K562 (cell line): ENCODE results near the gene PPFIA3. TPM values are rescaled to one million over a fixed set of nuclear protein-coding genes. Genes with fewer than 3 reads are reported as not detected.
A peak's percentile ranks its signal among the peaks of the same experiment; 100 is the strongest.

Source experiments
- CREB1 ChIP-seq, 2 experiments: sonication (generic) in 1 of 2; formaldehyde crosslinking in 1 of 2; IDR thresholded peaks; 2 replicates each; pipeline versions ENCODE4 v1.6.1 to v1.8.0; 2012 to 2022; ENCODE audit warnings: inconsistent platforms in 1 of 2, mild to moderate bottlenecking in 1 of 2, missing genetic modification reagents in 1 of 2, moderate library complexity in 1 of 2
- EP400 ChIP-seq: fragments of 450-650 bp; IDR thresholded peaks from 2 replicates; pipeline ENCODE4 v1.6.1; 2017; ENCODE audit warnings: antibody characterized with exemption, mild to moderate bottlenecking, moderate library complexity
- FOXM1 ChIP-seq, 2 experiments: fragments of 450-650 bp in 1 of 2; sonication (generic) in 1 of 2; formaldehyde crosslinking in 1 of 2; IDR thresholded peaks; 2 replicates each; pipeline versions ENCODE4 v1.6.1 to v1.9.0; 2017 to 2022; ENCODE audit warnings: low read depth in 2 of 2, mild to moderate bottlenecking in 2 of 2, missing genetic modification reagents in 1 of 2, moderate library complexity in 1 of 2
- HMG20B ChIP-seq: fragments of 250-450 bp; sonication (Bioruptor Pico); IDR thresholded peaks from 2 replicates; pipeline ENCODE4 v1.5.0; 2021; ENCODE audit warnings: mild to moderate bottlenecking
- KLF13 ChIP-seq: fragments of 450-650 bp; IDR thresholded peaks from 2 replicates; pipeline ENCODE4 v1.6.1; 2016; ENCODE audit warnings: missing genetic modification characterization, low read depth, mild to moderate bottlenecking, missing compliant biosample characterization, moderate library complexity, borderline replicate concordance
- MAFG ChIP-seq: fragments of 450-650 bp; conservative IDR thresholded peaks from 2 replicates; pipeline ENCODE4 v1.6.1; 2016; ENCODE audit warnings: missing genetic modification characterization, missing compliant biosample characterization
- POLR2B ChIP-seq: fragments of 450-650 bp; IDR thresholded peaks from 2 replicates; pipeline ENCODE4 v1.6.1; 2018; ENCODE audit warnings: low read depth; ENCODE audit not compliant: partially characterized antibody
- SMAD4 ChIP-seq: fragments of 250-450 bp; sonication (Bioruptor Pico); conservative IDR thresholded peaks from 2 replicates; pipeline ENCODE4 v1.8.0; 2021; ENCODE audit warnings: inconsistent platforms, mild to moderate bottlenecking, moderate library complexity
- ZNF408 ChIP-seq: fragments of 250-450 bp; sonication (Bioruptor Pico); IDR thresholded peaks from 2 replicates; pipeline ENCODE4 v1.4.0; 2020; ENCODE audit warnings: low read depth, mild to moderate bottlenecking, moderate library complexity
- ZNF830 ChIP-seq: fragments of 250-450 bp; sonication (Bioruptor Pico); IDR thresholded peaks from 2 replicates; pipeline ENCODE4 v1.5.0; 2021; ENCODE audit warnings: mild to moderate bottlenecking
- polyA plus RNA-seq, 8 experiments: library from polyadenylated mRNA; depleted of rRNA in 4 of 8; stranded (reverse) in 5 of 8; unstranded in 3 of 8; fragments of >200 nt; fragmentation: Nextera tagmentation in 2 of 8; fragmentation: Illumina TruSeq in 1 of 8; extraction: Ambion mirVana in 2 of 8; extraction: Trizol in 1 of 8; gene quantifications; 2 replicates each; pipeline versions ENCODE4 v1.2.1 to v1.2.3, GENCODE V29; 2011 to 2014; ENCODE audit warnings: inconsistent platforms in 1 of 8, missing spikeins in 1 of 8
- total RNA-seq, 7 experiments: library from RNA; depleted of rRNA in 6 of 7; stranded (reverse); fragments of >200 nt in 6 of 7; fragmentation: Illumina TruSeq in 2 of 7; extraction: Trizol in 2 of 7; gene quantifications; 2 replicates each; pipeline versions ENCODE4 v1.2.1 to v1.2.3, GENCODE V29; 2011 to 2021; ENCODE audit warnings: low replicate concordance in 1 of 7
- TF ChIP-seq, protein P1 (sequence below): sonication (generic); formaldehyde crosslinking; IDR thresholded peaks from 2 replicates; pipeline ENCODE4 v1.8.0; 2022; ENCODE audit warnings: missing genetic modification reagents, mild to moderate bottlenecking, borderline replicate concordance
- TF ChIP-seq, protein P2 (sequence below): fragments of 200-800 bp; sonication (Bioruptor generic); IDR thresholded peaks from 2 replicates; pipeline ENCODE4 v1.6.1; 2017; ENCODE audit warnings: missing genetic modification characterization, missing compliant biosample characterization
- TF ChIP-seq, protein P3 (sequence below): fragments of 450-650 bp; IDR thresholded peaks from 2 replicates; pipeline ENCODE4 v1.6.1; 2016; ENCODE audit warnings: antibody characterized with exemption
- TF ChIP-seq, protein P4 (sequence below), 3 experiments: fragments of 200-800 bp in 1 of 3; sonication (Bioruptor generic) in 1 of 3; sonication (generic) in 1 of 3; formaldehyde crosslinking in 1 of 3; IDR thresholded peaks; 2 replicates each; pipeline versions ENCODE4 v1.6.1 to v1.8.0; 2016 to 2022; ENCODE audit warnings: mild to moderate bottlenecking in 2 of 3, missing compliant biosample characterization in 2 of 3, missing genetic modification characterization in 2 of 3, missing genetic modification reagents in 1 of 3
- TF ChIP-seq, protein P5 (sequence below): fragments of 450-650 bp; IDR thresholded peaks from 2 replicates; pipeline ENCODE4 v1.7.1; 2018; ENCODE audit warnings: mild to moderate bottlenecking, low read depth; ENCODE audit not compliant: partially characterized antibody

PPFIA3 gene
- total and polyA plus RNA-seq, 9 of the 15 experiments (the other 6 are each of a cell fraction or from before 2014, with no cell fraction given) = 0.10 to 53.0 (median 17.6) TPM

DNA sequence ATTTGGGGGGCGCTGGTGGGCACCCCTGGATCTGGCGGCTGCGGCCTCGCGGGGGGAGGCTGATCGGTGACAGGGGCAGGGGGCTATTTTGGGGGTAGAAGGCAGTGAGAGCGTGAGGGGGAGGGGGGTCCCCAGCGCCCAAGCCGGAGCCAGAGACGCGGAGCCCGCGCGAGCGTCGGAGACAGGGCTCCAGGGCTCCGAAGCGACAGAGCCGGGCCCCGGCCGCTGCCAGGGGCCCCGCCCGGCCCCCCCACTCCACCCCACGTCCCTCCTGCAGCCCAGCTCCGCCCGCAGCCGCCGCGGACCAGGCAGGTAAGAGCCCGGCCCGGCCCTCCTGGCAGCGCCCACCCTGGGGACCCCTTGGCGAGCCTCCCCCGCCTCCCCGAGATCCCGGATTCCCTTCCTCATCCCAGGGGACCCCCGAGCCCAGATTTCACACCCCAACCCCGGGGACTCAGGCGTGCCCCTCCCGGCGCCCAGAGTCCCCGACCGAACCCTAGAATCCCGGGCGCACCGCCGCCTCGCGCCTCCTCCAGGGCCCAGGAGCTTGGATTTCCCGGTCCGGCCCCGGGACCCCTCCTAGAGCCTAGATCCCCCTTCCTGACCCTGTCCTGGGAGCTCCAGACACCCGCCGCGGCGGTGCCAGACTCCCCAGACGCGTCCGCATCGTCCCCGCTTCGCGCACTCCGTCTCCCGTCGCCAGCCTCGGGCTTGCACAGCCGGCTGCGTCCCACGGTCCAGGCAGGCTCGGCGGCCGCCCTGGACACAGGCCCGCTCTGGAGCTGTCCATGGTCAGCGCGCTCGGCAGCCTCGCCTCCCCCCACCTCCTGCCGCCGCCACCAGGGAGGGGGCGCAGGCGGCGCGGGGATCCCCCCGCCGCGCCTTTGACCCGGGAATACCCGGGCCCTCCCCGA, at the start of gene PPFIA3 (continued):
- TF ChIP-seq, protein P1, sequence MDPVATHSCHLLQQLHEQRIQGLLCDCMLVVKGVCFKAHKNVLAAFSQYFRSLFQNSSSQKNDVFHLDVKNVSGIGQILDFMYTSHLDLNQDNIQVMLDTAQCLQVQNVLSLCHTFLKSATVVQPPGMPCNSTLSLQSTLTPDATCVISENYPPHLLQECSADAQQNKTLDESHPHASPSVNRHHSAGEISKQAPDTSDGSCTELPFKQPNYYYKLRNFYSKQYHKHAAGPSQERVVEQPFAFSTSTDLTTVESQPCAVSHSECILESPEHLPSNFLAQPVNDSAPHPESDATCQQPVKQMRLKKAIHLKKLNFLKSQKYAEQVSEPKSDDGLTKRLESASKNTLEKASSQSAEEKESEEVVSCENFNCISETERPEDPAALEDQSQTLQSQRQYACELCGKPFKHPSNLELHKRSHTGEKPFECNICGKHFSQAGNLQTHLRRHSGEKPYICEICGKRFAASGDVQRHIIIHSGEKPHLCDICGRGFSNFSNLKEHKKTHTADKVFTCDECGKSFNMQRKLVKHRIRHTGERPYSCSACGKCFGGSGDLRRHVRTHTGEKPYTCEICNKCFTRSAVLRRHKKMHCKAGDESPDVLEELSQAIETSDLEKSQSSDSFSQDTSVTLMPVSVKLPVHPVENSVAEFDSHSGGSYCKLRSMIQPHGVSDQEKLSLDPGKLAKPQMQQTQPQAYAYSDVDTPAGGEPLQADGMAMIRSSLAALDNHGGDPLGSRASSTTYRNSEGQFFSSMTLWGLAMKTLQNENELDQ (CRISPR knock-in tag) = 0 out of 2 replicates have a peak, but pooled peaks have one; percentile 16
- no peak for TF ChIP-seq ZNF830 (CRISPR knock-in tag)
- TF ChIP-seq SMAD4 (CRISPR knock-in tag) = peak; percentile 29; the same call in 1 of the 2 replicates
- TF ChIP-seq, protein P2, sequence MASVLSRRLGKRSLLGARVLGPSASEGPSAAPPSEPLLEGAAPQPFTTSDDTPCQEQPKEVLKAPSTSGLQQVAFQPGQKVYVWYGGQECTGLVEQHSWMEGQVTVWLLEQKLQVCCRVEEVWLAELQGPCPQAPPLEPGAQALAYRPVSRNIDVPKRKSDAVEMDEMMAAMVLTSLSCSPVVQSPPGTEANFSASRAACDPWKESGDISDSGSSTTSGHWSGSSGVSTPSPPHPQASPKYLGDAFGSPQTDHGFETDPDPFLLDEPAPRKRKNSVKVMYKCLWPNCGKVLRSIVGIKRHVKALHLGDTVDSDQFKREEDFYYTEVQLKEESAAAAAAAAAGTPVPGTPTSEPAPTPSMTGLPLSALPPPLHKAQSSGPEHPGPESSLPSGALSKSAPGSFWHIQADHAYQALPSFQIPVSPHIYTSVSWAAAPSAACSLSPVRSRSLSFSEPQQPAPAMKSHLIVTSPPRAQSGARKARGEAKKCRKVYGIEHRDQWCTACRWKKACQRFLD (CRISPR knock-in tag) = 0 out of 2 replicates have a peak, but pooled peaks have one; percentile 1
- TF ChIP-seq, protein P3, sequence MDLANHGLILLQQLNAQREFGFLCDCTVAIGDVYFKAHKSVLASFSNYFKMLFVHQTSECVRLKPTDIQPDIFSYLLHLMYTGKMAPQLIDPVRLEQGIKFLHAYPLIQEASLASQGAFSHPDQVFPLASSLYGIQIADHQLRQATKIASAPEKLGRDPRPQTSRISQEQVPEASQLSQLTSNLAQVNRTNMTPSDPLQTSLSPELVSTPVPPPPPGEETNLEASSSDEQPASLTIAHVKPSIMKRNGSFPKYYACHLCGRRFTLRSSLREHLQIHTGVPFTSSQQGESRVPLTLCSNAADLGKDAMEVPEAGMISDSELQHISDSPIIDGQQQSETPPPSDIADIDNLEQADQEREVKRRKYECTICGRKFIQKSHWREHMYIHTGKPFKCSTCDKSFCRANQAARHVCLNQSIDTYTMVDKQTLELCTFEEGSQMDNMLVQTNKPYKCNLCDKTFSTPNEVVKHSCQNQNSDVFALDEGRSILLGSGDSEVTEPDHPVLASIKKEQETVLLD = no peak
- TF ChIP-seq CREB1 (IDR thresholded peaks at IDR 0.05) = no peak
- TF ChIP-seq CREB1 (CRISPR knock-in tag; IDR thresholded peaks at IDR 0.05) = peak; percentile 37; the same call in 1 of the 2 replicates
- TF ChIP-seq FOXM1 (IDR thresholded peaks at IDR 0.05; ENCODE audit: low read depth) = no peak
- TF ChIP-seq FOXM1 (CRISPR knock-in tag; IDR thresholded peaks at IDR 0.05; ENCODE audit: low read depth) = peak; percentile 81; the same call in 1 of the 2 replicates
- TF ChIP-seq, protein P4, sequence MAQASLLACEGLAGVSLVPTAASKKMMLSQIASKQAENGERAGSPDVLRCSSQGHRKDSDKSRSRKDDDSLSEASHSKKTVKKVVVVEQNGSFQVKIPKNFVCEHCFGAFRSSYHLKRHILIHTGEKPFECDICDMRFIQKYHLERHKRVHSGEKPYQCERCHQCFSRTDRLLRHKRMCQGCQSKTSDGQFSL (CRISPR knock-in tag; IDR thresholded peaks at IDR 0.05) = peak; percentile 90
- TF ChIP-seq, protein P4 (tag; IDR thresholded peaks at IDR 0.05) = peak in 1 of 2 experiments; percentile 52; a peak in 1 of 4 replicates
- no peak for TF ChIP-seq POLR2B
- TF ChIP-seq HMG20B (CRISPR knock-in tag) = no peak
- TF ChIP-seq, protein P5, sequence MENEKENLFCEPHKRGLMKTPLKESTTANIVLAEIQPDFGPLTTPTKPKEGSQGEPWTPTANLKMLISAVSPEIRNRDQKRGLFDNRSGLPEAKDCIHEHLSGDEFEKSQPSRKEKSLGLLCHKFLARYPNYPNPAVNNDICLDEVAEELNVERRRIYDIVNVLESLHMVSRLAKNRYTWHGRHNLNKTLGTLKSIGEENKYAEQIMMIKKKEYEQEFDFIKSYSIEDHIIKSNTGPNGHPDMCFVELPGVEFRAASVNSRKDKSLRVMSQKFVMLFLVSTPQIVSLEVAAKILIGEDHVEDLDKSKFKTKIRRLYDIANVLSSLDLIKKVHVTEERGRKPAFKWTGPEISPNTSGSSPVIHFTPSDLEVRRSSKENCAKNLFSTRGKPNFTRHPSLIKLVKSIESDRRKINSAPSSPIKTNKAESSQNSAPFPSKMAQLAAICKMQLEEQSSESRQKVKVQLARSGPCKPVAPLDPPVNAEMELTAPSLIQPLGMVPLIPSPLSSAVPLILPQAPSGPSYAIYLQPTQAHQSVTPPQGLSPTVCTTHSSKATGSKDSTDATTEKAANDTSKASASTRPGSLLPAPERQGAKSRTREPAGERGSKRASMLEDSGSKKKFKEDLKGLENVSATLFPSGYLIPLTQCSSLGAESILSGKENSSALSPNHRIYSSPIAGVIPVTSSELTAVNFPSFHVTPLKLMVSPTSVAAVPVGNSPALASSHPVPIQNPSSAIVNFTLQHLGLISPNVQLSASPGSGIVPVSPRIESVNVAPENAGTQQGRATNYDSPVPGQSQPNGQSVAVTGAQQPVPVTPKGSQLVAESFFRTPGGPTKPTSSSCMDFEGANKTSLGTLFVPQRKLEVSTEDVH = no peak
- no peak for TF ChIP-seq ZNF408 (CRISPR knock-in tag)
- no peak for TF ChIP-seq EP400
- TF ChIP-seq MAFG (tag) = no peak
- TF ChIP-seq KLF13 (tag) = no peak
